GM12878 (cell line): ENCODE results near the gene SMARCC2. TPM values are rescaled to one million over a fixed set of nuclear protein-coding genes. Genes with fewer than 3 reads are reported as not detected.

Experiments
- ATF2 ChIP-seq: IDR thresholded peaks from 2 replicates; pipeline ENCODE4 v1.6.1; 2012; ENCODE audit warnings: low read length, inconsistent platforms
- BCL3 ChIP-seq: IDR thresholded peaks from 2 replicates; pipeline ENCODE4 v1.6.1; 2011; ENCODE audit warnings: borderline replicate concordance, low read depth, mild to moderate bottlenecking, moderate library complexity, low read length; ENCODE audit not compliant: insufficient read depth, poor library complexity, severe bottlenecking
- CHD1 ChIP-seq: IDR thresholded peaks from 2 replicates; pipeline ENCODE4 v1.6.1; 2012; ENCODE audit warnings: low read depth, low read length, improper control_type of control experiment
- CUX1 ChIP-seq: IDR thresholded peaks from 2 replicates; pipeline ENCODE4 v1.6.1; 2012; ENCODE audit warnings: improper control_type of control experiment, low read depth, low read length; ENCODE audit not compliant: insufficient replicate concordance
- GABPA ChIP-seq: IDR thresholded peaks from 2 replicates; pipeline ENCODE4 v1.6.1; 2014; ENCODE audit warnings: antibody characterized with exemption, low read depth, mild to moderate bottlenecking, inconsistent platforms
- HDGF ChIP-seq: fragments of 450-650 bp; IDR thresholded peaks from 2 replicates; pipeline ENCODE4 v1.6.1; 2016; ENCODE audit warnings: antibody characterized with exemption
- IRF5 ChIP-seq: fragments of 450-650 bp; IDR thresholded peaks from 2 replicates; pipeline ENCODE4 v1.6.1; 2017; ENCODE audit warnings: borderline replicate concordance
- MEF2B ChIP-seq: fragments of 450-650 bp; IDR thresholded peaks from 2 replicates; pipeline ENCODE4 v1.6.1; 2018; ENCODE audit warnings: mild to moderate bottlenecking, moderate library complexity; ENCODE audit not compliant: partially characterized antibody, poor library complexity, severe bottlenecking
- NR2C1 ChIP-seq: fragments of 450-650 bp; IDR thresholded peaks from 2 replicates; pipeline ENCODE4 v1.6.1; 2017; ENCODE audit warnings: antibody characterized with exemption, mild to moderate bottlenecking, moderate library complexity
- PML ChIP-seq: IDR thresholded peaks from 2 replicates; pipeline ENCODE4 v1.6.1; 2012; ENCODE audit warnings: low read length, inconsistent platforms
- SKIL ChIP-seq: fragments of 450-650 bp; IDR thresholded peaks from 2 replicates; pipeline ENCODE4 v1.6.1; 2017; ENCODE audit warnings: mild to moderate bottlenecking, low read depth, inconsistent platforms; ENCODE audit not compliant: poor library complexity, severe bottlenecking
- SRF ChIP-seq, 2 experiments: IDR thresholded peaks; 2 replicates each; pipeline ENCODE4 v1.6.1; 2011; ENCODE audit warnings: low read depth in 2 of 2, low read length in 2 of 2, mild to moderate bottlenecking in 1 of 2, moderate library complexity in 1 of 2
- ZBED1 ChIP-seq: IDR thresholded peaks from 2 replicates; pipeline ENCODE4 v1.6.1; 2016; ENCODE audit warnings: borderline replicate concordance
- ZNF207 ChIP-seq: fragments of 450-650 bp; IDR thresholded peaks from 2 replicates; pipeline ENCODE4 v1.6.1; 2014; ENCODE audit warnings: antibody characterized with exemption, mild to moderate bottlenecking, borderline replicate concordance
- ZNF274 ChIP-seq: IDR thresholded peaks from one replicate; pipeline ENCODE4 v1.8.0; 2011; ENCODE audit not compliant: insufficient read length, insufficient read depth
- ZZZ3 ChIP-seq: IDR thresholded peaks from 2 replicates; pipeline ENCODE4 v1.6.1; 2011; ENCODE audit warnings: low read depth; ENCODE audit not compliant: control insufficient read depth, insufficient read length
- polyA plus RNA-seq, 11 experiments: library from polyadenylated mRNA; depleted of rRNA in 4 of 11; unstranded in 6 of 11; stranded (reverse) in 5 of 11; fragments of >200 nt; fragmentation: Nextera tagmentation in 4 of 11; fragmentation: Illumina TruSeq in 1 of 11; extraction: Ambion mirVana in 4 of 11; extraction: Trizol in 1 of 11; gene quantifications; 1 replicate in 1 of 11; 2 replicates in 10 of 11; pipeline versions ENCODE4 v1.2.1 to v1.2.3, GENCODE V29; 2011 to 2016; ENCODE audit warnings: inconsistent platforms in 2 of 11, missing spikeins in 2 of 11, low read depth in 1 of 11
- total RNA-seq, 4 experiments: library from RNA; depleted of rRNA in 3 of 4; stranded (reverse); fragments of >200 nt in 3 of 4; fragmentation: Illumina TruSeq in 1 of 4; extraction: Trizol in 1 of 4; gene quantifications; 2 replicates each; pipeline versions ENCODE4 v1.2.1 to v1.2.3, GENCODE V29; 2013 to 2021

SMARCC2 gene
- total and polyA plus RNA-seq, 10 of the 15 experiments (the other 5 are each of a cell fraction or from before 2014, with no cell fraction given): 13.6 to 71.2 (median 42.3) TPM

- TF ChIP-seq CUX1 (no peak), ZBED1 (peak; percentile 58), HDGF (no peak), ZZZ3 (no peak), NR2C1 (no peak), CHD1 (no peak), GABPA (no peak), ZNF207 (no peak), PML (0 out of 2 replicates have a peak, but pooled peaks have one; percentile 66), BCL3 (peak; percentile 29), IRF5 (no peak), MEF2B (no peak), SRF (IDR thresholded peaks at IDR 0.05; ENCODE audit: low read depth in 2 of 2, low read length in 2 of 2) (peak; percentile 60 to 63; a peak in 3 of 4 replicates), SKIL (no peak), ZNF274 (no peak), ATF2 (peak; percentile 34; the same call in 1 of the 2 replicates)
- TF ChIP-seq, all 136 proteins: peak for 11
Observed at GRCh38 chr12:56160193-56160763, 29.0 kb downstream of the SMARCC2 start (continued).
